Esophagus (tissue), 2 donors: Measurements from ENCODE around the gene PSPC1. TPM values are rescaled to one million over a fixed set of nuclear protein-coding genes. Genes with fewer than 3 reads are reported as not detected.
"Not testable (repeated sequence)": the region's sequence is repeated elsewhere in the genome, so short reads cannot be mapped to it uniquely, and the experiment has no call there.

ENCODE experiments used
- H3K27ac ChIP-seq, 2 donors: one replicate each; pipeline ENCODE4 v1.5.1; 2013; ENCODE audit warnings: low read depth in 2 of 2, mild to moderate bottlenecking in 2 of 2, inconsistent platforms in 1 of 2, low read length in 1 of 2, moderate library complexity in 1 of 2
- H3K27me3 ChIP-seq, 2 donors: one replicate each; pipeline ENCODE4 v1.6.1; 2013; ENCODE audit warnings: low read length in 2 of 2, control low read depth in 1 of 2, mild to moderate bottlenecking in 1 of 2; ENCODE audit not compliant: insufficient read depth in 2 of 2, control insufficient read depth in 1 of 2
- H3K36me3 ChIP-seq, 2 donors: one replicate each; pipeline ENCODE4 v1.6.1; 2013; ENCODE audit warnings: low read length in 1 of 2; ENCODE audit not compliant: control insufficient read depth in 2 of 2, insufficient read depth in 2 of 2
- H3K4me1 ChIP-seq, 2 donors: one replicate each; pipeline ENCODE4 v1.6.1; 2013; ENCODE audit warnings: low read length in 1 of 2; ENCODE audit not compliant: control insufficient read depth in 2 of 2, insufficient read depth in 2 of 2
- H3K4me3 ChIP-seq, 2 donors: one replicate each; pipeline ENCODE4 v1.5.1; 2013; ENCODE audit warnings: low read length in 2 of 2, mild to moderate bottlenecking in 2 of 2, low read depth in 1 of 2, moderate library complexity in 1 of 2
- H3K9me3 ChIP-seq, 2 donors: one replicate each; pipeline ENCODE4 v1.6.1; 2013; ENCODE audit warnings: mild to moderate bottlenecking in 2 of 2, low read depth in 1 of 2, low read length in 1 of 2, moderate library complexity in 1 of 2; ENCODE audit not compliant: control insufficient read depth in 2 of 2, insufficient read depth in 1 of 2
- WGBS, 2 donors: extraction: QIAGEN DNeasy Blood & Tissue Kit; methylation state at CpG; one replicate each; pipeline ENCODE4 v1.1.7; 2013; 5-methylcytosine and 5-hydroxymethylcytosine counted together
- polyA plus RNA-seq, 2 donors: library from polyadenylated mRNA; stranded (reverse); fragments of 200-250 nt; gene quantifications; one replicate each; pipeline ENCODE4 v1.2.3, GENCODE V29; 2013
- donor health status: healthy with polysubstance abuse.
- donor health status: Bipolar disorder and iron deficiency.

The PSPC1 gene
- polyA plus RNA-seq, 2 donors: 19.6 to 26.0 TPM

- WGBS, 2 donors: 95 to 97% methylated on average over 7 of the region's 7 CpGs
- no peaks in the 10 kb centered on the region for H3K27me3 ChIP-seq
Observed at GRCh38 chr13:19795956-19796355, 13.2 kb upstream of the PSPC1 start.

DNA sequence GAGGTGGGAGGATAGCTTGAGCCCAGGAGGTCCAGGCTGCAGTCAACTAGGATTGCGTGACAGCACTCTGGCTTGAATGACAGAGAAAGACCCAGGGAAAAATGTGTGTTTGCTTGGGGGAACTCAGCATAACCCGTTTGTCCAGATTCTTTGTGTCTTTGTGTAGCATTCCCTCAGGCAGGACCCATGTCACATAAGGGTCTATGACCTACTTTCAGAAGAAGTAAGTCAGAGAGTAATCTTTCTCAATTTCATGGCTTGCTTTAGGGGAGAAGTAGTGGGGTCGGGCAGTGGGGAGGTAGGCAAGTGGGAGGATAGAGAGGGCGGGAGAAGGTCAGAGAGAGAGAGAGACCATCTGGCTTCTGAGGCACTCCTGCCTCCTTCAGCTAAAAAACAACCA is 11.9 kb upstream of the PSPC1 start:
- Histone ChIP-seq H3K27ac (peak overlapping the region in 1 of 2 donors; percentile 73), H3K4me1 (no peaks in the 10 kb centered on the region), H3K36me3 (no peaks in the 10 kb centered on the region), H3K27me3 (no peaks in the 10 kb centered on the region), H3K4me3 (no peak overlapping the region), H3K9me3 (no peaks in the 10 kb centered on the region)
- WGBS, 2 donors: 59 to 64% methylated on average over 4 of the region's 4 CpGs

More at GRCh38 chr13:19795956-19796355, 13.2 kb upstream of the PSPC1 start:
- no peaks in the 10 kb centered on the region for H3K36me3 ChIP-seq
- H3K4me3 ChIP-seq: no peak overlapping the region
- H3K4me1 ChIP-seq: no peaks in the 10 kb centered on the region
- no peak overlapping the region for H3K27ac ChIP-seq
- no peaks in the 10 kb centered on the region for H3K9me3 ChIP-seq

DNA sequence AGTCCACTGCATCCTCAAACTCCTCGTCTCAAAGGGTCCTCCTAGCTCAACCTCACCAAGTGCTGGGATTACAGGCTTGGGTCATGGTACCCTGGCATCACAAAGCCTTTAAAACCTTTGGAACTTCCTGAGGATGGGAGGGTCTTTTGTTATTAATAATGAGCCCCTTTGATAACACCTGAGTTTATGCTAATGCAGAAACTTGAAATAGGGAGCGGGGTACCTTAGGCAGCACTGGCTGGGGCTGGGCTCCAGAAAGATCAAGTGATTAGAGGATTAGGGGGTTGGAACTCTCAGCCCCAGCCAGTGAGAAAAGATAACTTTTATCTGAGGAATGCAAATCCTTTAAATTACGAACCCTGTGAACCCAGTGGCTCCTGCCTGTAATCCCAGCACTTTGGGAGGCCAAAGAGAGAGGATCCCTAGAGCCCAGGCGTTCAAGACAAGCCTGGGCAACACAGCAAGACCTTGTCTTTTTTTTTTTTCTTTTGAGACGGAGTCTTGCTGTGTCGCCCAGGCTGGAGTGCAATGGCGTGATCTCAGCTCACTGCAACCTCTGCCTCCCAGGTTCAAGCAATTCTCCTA is 9.3 kb upstream of the PSPC1 start:
- H3K4me3 ChIP-seq: no peak overlapping the region
- no peaks in the 10 kb centered on the region for H3K27me3 ChIP-seq
- no peaks in the 10 kb centered on the region for H3K36me3 ChIP-seq
- H3K9me3 ChIP-seq: no peaks in the 10 kb centered on the region
- H3K4me1 ChIP-seq: no peaks in the 10 kb centered on the region
- H3K27ac ChIP-seq: no peak overlapping the region
- WGBS, 2 donors: 85 to 89% methylated on average over 7 of the region's 7 CpGs

- WGBS, 2 donors: 0 to 1% methylated on average over 74 to 77 of the region's 77 CpGs
Observed at GRCh38 chr13:19782049-19782726, 557 bp downstream of the PSPC1 start.

GRCh38 chr13:19781526-19781925 is 1.2 kb downstream of the PSPC1 start:
- H3K4me3 ChIP-seq: peak overlapping the region; percentile 88 to 100
- H3K4me1 ChIP-seq: no peaks in the 10 kb centered on the region
- peak overlapping the region in 1 of 2 donors; percentile 94 for H3K27ac ChIP-seq
- H3K27me3 ChIP-seq: no peaks in the 10 kb centered on the region
- WGBS, 2 donors: 8 to 12% methylated on average over 9 of the region's 9 CpGs
- H3K9me3 ChIP-seq: no peaks in the 10 kb centered on the region
- H3K36me3 ChIP-seq: no peaks in the 10 kb centered on the region

More at GRCh38 chr13:19782049-19782726, 557 bp downstream of the PSPC1 start:
- H3K4me3 ChIP-seq: peak overlapping the region; percentile 88 to 100
- peak overlapping the region; percentile 94 to 99 for H3K27ac ChIP-seq
- no peaks in the 10 kb centered on the region for H3K27me3 ChIP-seq
- H3K9me3 ChIP-seq: no peaks in the 10 kb centered on the region
- no peaks in the 10 kb centered on the region for H3K36me3 ChIP-seq
- H3K4me1 ChIP-seq: no peaks in the 10 kb centered on the region

DNA sequence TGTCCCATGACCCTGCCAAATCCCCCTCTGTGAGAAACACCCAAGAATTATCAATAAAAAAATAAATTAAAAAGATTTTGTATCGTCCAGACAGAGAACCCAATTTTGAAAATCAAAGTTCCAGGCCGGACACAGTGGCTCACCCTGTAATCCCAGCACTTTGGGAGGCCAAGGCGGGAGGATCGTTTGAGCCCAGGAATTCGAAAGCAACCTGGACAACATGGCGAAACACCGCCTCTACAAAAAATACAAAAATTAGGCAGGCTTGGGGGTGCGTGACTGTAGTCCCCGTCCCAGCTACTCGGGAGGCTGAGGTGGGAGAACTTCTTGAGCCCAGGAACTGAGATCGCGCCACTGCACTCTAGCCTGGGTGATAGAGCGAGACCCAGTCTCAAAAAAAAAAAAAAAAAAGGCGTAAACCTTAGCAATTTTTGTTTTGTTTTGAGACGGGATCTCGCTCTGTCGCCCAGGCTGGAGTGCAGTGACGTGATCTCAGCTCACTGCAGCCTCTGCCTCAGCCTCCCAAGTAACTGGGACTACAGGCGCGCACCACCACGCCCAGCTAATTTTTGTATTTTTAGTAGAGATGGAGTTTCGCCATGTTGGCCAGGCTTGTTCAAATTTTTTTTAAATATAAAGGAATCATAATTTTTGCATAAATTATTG is 1.9 kb downstream of the PSPC1 start:
- H3K4me3 ChIP-seq: peak overlapping the region in 1 of 2 donors; percentile 100
- H3K4me1 ChIP-seq, H3K27me3 ChIP-seq, H3K9me3 ChIP-seq, H3K36me3 ChIP-seq, H3K27ac ChIP-seq: not testable (repeated sequence)
- 88 to 89% methylated on average over 19 to 22 of the region's 22 CpGs for WGBS, 2 donors

DNA sequence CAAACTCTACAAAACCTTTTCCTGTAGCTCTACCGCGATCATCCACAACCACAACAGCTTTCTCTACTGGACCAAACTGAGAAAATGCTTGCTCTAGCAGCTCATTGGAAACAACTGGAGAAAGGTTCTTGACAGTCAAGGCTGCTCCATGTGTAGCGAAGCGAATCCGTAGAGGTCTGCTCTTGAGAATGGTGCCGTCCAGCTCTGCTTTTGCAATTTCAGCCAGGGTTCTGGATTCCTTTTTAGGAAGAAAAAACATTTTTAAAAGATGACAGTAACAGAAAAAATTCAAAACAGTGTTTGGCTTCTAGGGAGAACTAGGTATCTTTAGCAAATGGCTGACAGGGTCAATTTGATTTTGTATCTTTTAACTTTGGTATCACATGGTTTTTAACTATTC is 10.4 kb downstream of the PSPC1 start:
- no peak overlapping the region for H3K27ac ChIP-seq
- no peaks in the 10 kb centered on the region for H3K4me1 ChIP-seq
- WGBS, 2 donors: 85 to 89% methylated on average over 6 of the region's 6 CpGs
- peaks cover 0 to 6% of the 10 kb centered on the region in 2 donors for H3K36me3 ChIP-seq
- H3K4me3 ChIP-seq: no peak overlapping the region
- H3K9me3 ChIP-seq: no peaks in the 10 kb centered on the region
- no peaks in the 10 kb centered on the region for H3K27me3 ChIP-seq

- WGBS, 2 donors: 87 to 88% methylated on average over 2 of the region's 2 CpGs
- no peak overlapping the region for H3K4me3 ChIP-seq
- peaks cover 0 to 6% of the 10 kb centered on the region in 2 donors for H3K36me3 ChIP-seq
- H3K27ac ChIP-seq: no peak overlapping the region
- peaks cover 0 to 2% of the 10 kb centered on the region in 2 donors for H3K4me1 ChIP-seq
- H3K27me3 ChIP-seq: no peaks in the 10 kb centered on the region
- no peaks in the 10 kb centered on the region for H3K9me3 ChIP-seq
Observed at GRCh38 chr13:19769854-19770253, 12.9 kb downstream of the PSPC1 start.

DNA sequence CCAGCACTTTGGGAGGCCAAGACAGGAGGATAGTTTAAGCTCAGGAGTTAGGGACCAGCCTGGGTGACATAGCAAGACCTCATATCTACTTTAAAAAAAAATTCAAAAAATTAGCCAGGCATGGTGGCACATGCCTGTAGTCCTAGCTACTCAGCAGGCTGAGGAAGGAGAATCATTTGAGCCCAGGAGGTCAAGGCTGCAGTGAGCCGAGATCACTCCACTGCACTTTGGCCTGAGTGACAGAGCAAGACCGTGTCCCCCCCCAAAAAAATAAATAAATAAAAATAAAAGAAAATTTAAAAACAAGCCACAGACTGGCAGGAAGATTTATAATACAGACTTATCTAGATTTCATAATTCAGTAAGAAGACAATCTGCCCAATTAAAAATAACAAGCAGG is 14.8 kb downstream of the PSPC1 start:
- Histone ChIP-seq H3K27ac (no peak overlapping the region), H3K27me3 (no peaks in the 10 kb centered on the region), H3K4me3 (no peak overlapping the region), H3K9me3 (no peaks in the 10 kb centered on the region), H3K4me1 (peaks cover 0 to 2% of the 10 kb centered on the region in 2 donors), H3K36me3 (peaks cover 0 to 8% of the 10 kb centered on the region in 2 donors)
- WGBS, 2 donors: 90 to 91% methylated on average over 2 of the region's 2 CpGs
